ENCODE data around the gene SLC30A1. TPM values are rescaled to one million over a fixed set of nuclear protein-coding genes. Genes with fewer than 3 reads are reported as not detected.

Gene SLC30A1
- total and polyA plus RNA-seq, 2 of the 13 experiments (the other 11 are each of a cell fraction or from before 2014, with no cell fraction given), result 5.9 to 24.4 TPM

GRCh38 chr1:211577819-211578639 lies 932 bp downstream of the SLC30A1 start (continued):
- TF ChIP-seq PRDM10 (CRISPR knock-in tag; IDR thresholded peaks at IDR 0.05; ENCODE audit: low read depth), result no peak
- no peak for TF ChIP-seq SP2 (CRISPR knock-in tag; IDR thresholded peaks at IDR 0.05)
- TF ChIP-seq ZNF652 (CRISPR knock-in tag; IDR thresholded peaks at IDR 0.05; ENCODE audit: borderline replicate concordance, low read depth), result no peak
- no peak for TF ChIP-seq NCOA5 (CRISPR knock-in tag; IDR thresholded peaks at IDR 0.05)
- TF ChIP-seq HHEX (CRISPR knock-in tag; IDR thresholded peaks at IDR 0.05), result no peak
- 0 out of 2 replicates have a peak, but pooled peaks have one; percentile 51 for TF ChIP-seq KLF6 (CRISPR knock-in tag; IDR thresholded peaks at IDR 0.05)
- 0 out of 2 replicates have a peak, but pooled peaks have one; percentile 45 for TF ChIP-seq ZNF678 (CRISPR knock-in tag; IDR thresholded peaks at IDR 0.05)
- TF ChIP-seq ATF7-NPFF (CRISPR knock-in tag; IDR thresholded peaks at IDR 0.05; ENCODE audit: low read depth), result no peak
- no peak for TF ChIP-seq BCLAF1 (IDR thresholded peaks at IDR 0.05)
- TF ChIP-seq POLR2AphosphoS2 (IDR thresholded peaks at IDR 0.05; ENCODE audit: low read depth, low read length), result no peak
- no peak for TF ChIP-seq GATAD1 (CRISPR knock-in tag; IDR thresholded peaks at IDR 0.05)
- no peak for TF ChIP-seq ZNF33B (CRISPR knock-in tag; IDR thresholded peaks at IDR 0.05)
- no peak for TF ChIP-seq EP300 (IDR thresholded peaks at IDR 0.05; ENCODE audit: low read depth in 2 of 2, low read length in 2 of 2)
- no peak for TF ChIP-seq EP300 (CRISPR knock-in tag; IDR thresholded peaks at IDR 0.05; ENCODE audit: borderline replicate concordance)
- TF ChIP-seq KLF15 (CRISPR knock-in tag; IDR thresholded peaks at IDR 0.05; ENCODE audit: borderline replicate concordance), result 0 out of 2 replicates have a peak, but pooled peaks have one; percentile 35
- no peak for TF ChIP-seq CBX1 (IDR thresholded peaks at IDR 0.05; ENCODE audit: low read depth)

Measured in HepG2 (cell line).